ENCODE measurements around the gene STOX1. TPM values are rescaled to one million over a fixed set of nuclear protein-coding genes. Genes with fewer than 3 reads are reported as not detected.

STOX1 gene
- polyA plus RNA-seq, 1 donor (not counting 4 experiments of a cell fraction or from before 2014, with no cell fraction given), result 0.14 TPM

GRCh38 chr10:68876246-68877138 lies 49.2 kb downstream of the STOX1 start:
- TF ChIP-seq EZH2 (IDR thresholded peaks at IDR 0.05; ENCODE audit: low read length) (no peak), CTCF (optimal IDR thresholded peaks at IDR 0.05 in 1 of 3, IDR thresholded peaks at IDR 0.05 in 1 of 3, conservative IDR thresholded peaks at IDR 0.05 in 1 of 3; ENCODE audit: extremely low read depth in 1 of 3, insufficient read depth in 2 of 3, low read length in 3 of 3) (no peak)
- no peaks in the 10 kb centered on the region for H3K9me1 ChIP-seq (ENCODE audit: control insufficient read depth, extremely low read depth, insufficient read depth, low read length)
- FAIRE-seq, result no peak

GRCh38 chr10:68877482-68878110 lies 50.3 kb downstream of the STOX1 start:
- no peak overlapping the region for H2AFZ ChIP-seq (ENCODE audit: control insufficient read depth, low read length)
- no peaks in the 10 kb centered on the region for H3K27me3 ChIP-seq (ENCODE audit: control insufficient read depth, extremely low read depth, insufficient read depth, low read length)
- H3K9me3 ChIP-seq (ENCODE audit: control insufficient read depth, low read depth, low read length), result no peaks in the 10 kb centered on the region
- H4K20me1 ChIP-seq (ENCODE audit: control insufficient read depth, extremely low read depth, insufficient read depth, low read length), result no peaks in the 10 kb centered on the region
- FAIRE-seq, result no peak
- no peaks in the 10 kb centered on the region for H3K4me1 ChIP-seq (ENCODE audit: control insufficient read depth, extremely low read depth, insufficient read depth, low read length)
- H3K79me2 ChIP-seq (ENCODE audit: control insufficient read depth, insufficient read depth, low read length), result no peaks in the 10 kb centered on the region
- no peak overlapping the region for H3K4me2 ChIP-seq (ENCODE audit: control insufficient read depth, extremely low read depth, insufficient read depth, low read depth, low read length)
- H3K9me1 ChIP-seq (ENCODE audit: control insufficient read depth, extremely low read depth, insufficient read depth, low read length), result no peaks in the 10 kb centered on the region
- no peak for TF ChIP-seq CTCF (optimal IDR thresholded peaks at IDR 0.05 in 1 of 3, IDR thresholded peaks at IDR 0.05 in 1 of 3, conservative IDR thresholded peaks at IDR 0.05 in 1 of 3; ENCODE audit: extremely low read depth in 1 of 3, insufficient read depth in 2 of 3, low read length in 3 of 3)
- no peak for TF ChIP-seq EZH2 (IDR thresholded peaks at IDR 0.05; ENCODE audit: low read length)
- H3K9ac ChIP-seq (ENCODE audit: control insufficient read depth, extremely low read depth, insufficient read depth, low read length), result no peak overlapping the region
- no peaks in the 10 kb centered on the region for H3K36me3 ChIP-seq (ENCODE audit: control insufficient read depth in 2 of 2, extremely low read depth in 1 of 2, insufficient read depth in 2 of 2, low read length in 2 of 2)
- no peak for DNase-seq (ENCODE audit: low read depth, low spot score)
- no peak overlapping the region for H3K27ac ChIP-seq (ENCODE audit: control insufficient read depth, insufficient read depth, low read length)
- no peak overlapping the region for H3K4me3 ChIP-seq (ENCODE audit: control insufficient read depth in 2 of 3, extremely low read depth in 1 of 3, insufficient read depth in 2 of 3, low read depth in 1 of 3, low read length in 3 of 3)
- dilution Hi-C loops (cut with MboI; ENCODE audit: extremely low pct_ligation_motif_present, low sequenced_read_pairs), result no loop called here

More at GRCh38 chr10:68876246-68877138, 49.2 kb downstream of the STOX1 start:
- H3K79me2 ChIP-seq (ENCODE audit: control insufficient read depth, insufficient read depth, low read length), result no peaks in the 10 kb centered on the region
- no peaks in the 10 kb centered on the region for H3K4me1 ChIP-seq (ENCODE audit: control insufficient read depth, extremely low read depth, insufficient read depth, low read length)
- no peak overlapping the region for H3K27ac ChIP-seq (ENCODE audit: control insufficient read depth, insufficient read depth, low read length)
- no peak for DNase-seq (ENCODE audit: low read depth, low spot score)
- no peak overlapping the region for H3K4me3 ChIP-seq (ENCODE audit: control insufficient read depth in 2 of 3, extremely low read depth in 1 of 3, insufficient read depth in 2 of 3, low read depth in 1 of 3, low read length in 3 of 3)
- H3K9me3 ChIP-seq (ENCODE audit: control insufficient read depth, low read depth, low read length), result no peaks in the 10 kb centered on the region
- H2AFZ ChIP-seq (ENCODE audit: control insufficient read depth, low read length), result no peak overlapping the region
- dilution Hi-C loops (cut with MboI; ENCODE audit: extremely low pct_ligation_motif_present, low sequenced_read_pairs), result no loop called here
- no peak overlapping the region for H3K4me2 ChIP-seq (ENCODE audit: control insufficient read depth, extremely low read depth, insufficient read depth, low read depth, low read length)
- no peaks in the 10 kb centered on the region for H3K36me3 ChIP-seq (ENCODE audit: control insufficient read depth in 2 of 2, extremely low read depth in 1 of 2, insufficient read depth in 2 of 2, low read length in 2 of 2)
- H3K27me3 ChIP-seq (ENCODE audit: control insufficient read depth, extremely low read depth, insufficient read depth, low read length), result no peaks in the 10 kb centered on the region
- H3K9ac ChIP-seq (ENCODE audit: control insufficient read depth, extremely low read depth, insufficient read depth, low read length), result no peak overlapping the region
- H4K20me1 ChIP-seq (ENCODE audit: control insufficient read depth, extremely low read depth, insufficient read depth, low read length), result no peaks in the 10 kb centered on the region

Data from keratinocyte (primary cell).